SK-N-SH treated with all-trans-retinoic acid at 6 μM for 48 hours (cell line): ENCODE results near the gene CDC42SE2.

Source experiments
- ARNTL ChIP-seq: fragments of 450-650 bp; formaldehyde crosslinking; IDR thresholded peaks from 2 replicates; pipeline ENCODE4 v1.5.0; 2020; ENCODE audit warnings: low read depth, mild to moderate bottlenecking, moderate library complexity, borderline replicate concordance
- SNAI2 ChIP-seq: fragments of 250-450 bp; sonication (Bioruptor Pico); IDR thresholded peaks from 2 replicates; pipeline ENCODE4 v1.5.0; 2020; ENCODE audit warnings: mild to moderate bottlenecking, moderate library complexity
- TF ChIP-seq, protein P1 (sequence below): fragments of 250-450 bp; sonication (Bioruptor Pico); IDR thresholded peaks from 2 replicates; pipeline ENCODE4 v1.8.0; 2020; ENCODE audit warnings: mild to moderate bottlenecking, moderate library complexity, borderline replicate concordance

DNA sequence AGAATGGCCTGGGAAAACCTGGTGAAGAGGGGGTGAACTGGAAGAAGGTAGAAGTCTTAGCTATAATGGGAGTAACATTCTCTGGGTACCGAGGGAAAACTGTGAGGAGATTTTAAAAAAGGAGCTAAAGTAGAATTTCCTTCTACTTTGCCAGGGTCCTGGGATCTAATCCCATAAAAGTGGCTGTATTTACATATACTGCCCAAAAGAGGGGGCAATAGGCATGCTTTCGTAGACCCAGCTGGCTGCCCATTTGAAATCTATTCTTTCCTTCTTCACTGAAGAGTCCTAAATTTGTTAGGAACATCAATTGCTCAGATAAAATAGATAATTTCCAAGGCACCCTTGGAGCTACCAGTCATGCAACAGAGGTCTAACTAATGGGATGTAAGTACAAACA lies 159.2 kb downstream of the CDC42SE2 start:
- TF ChIP-seq, protein P1, sequence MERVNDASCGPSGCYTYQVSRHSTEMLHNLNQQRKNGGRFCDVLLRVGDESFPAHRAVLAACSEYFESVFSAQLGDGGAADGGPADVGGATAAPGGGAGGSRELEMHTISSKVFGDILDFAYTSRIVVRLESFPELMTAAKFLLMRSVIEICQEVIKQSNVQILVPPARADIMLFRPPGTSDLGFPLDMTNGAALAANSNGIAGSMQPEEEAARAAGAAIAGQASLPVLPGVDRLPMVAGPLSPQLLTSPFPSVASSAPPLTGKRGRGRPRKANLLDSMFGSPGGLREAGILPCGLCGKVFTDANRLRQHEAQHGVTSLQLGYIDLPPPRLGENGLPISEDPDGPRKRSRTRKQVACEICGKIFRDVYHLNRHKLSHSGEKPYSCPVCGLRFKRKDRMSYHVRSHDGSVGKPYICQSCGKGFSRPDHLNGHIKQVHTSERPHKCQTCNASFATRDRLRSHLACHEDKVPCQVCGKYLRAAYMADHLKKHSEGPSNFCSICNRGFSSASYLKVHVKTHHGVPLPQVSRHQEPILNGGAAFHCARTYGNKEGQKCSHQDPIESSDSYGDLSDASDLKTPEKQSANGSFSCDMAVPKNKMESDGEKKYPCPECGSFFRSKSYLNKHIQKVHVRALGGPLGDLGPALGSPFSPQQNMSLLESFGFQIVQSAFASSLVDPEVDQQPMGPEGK: no peak
- TF ChIP-seq SNAI2 (CRISPR knock-in tag) (no peak), ARNTL (CRISPR knock-in tag) (no peak)
